SW480 (cell line): ENCODE measurements around the gene SPON1.
A peak's percentile ranks its signal among the peaks of the same experiment; 100 is the strongest.
"Not testable (repeated sequence)": the region's sequence is repeated elsewhere in the genome, so short reads cannot be mapped to it uniquely, and the experiment has no call there.

ENCODE experiments used
- DNase-seq: peaks from one replicate; pipeline ENCODE4 v3.0.0-alpha.2; 2016; ENCODE audit warnings: low spot score

Gene SPON1

DNA sequence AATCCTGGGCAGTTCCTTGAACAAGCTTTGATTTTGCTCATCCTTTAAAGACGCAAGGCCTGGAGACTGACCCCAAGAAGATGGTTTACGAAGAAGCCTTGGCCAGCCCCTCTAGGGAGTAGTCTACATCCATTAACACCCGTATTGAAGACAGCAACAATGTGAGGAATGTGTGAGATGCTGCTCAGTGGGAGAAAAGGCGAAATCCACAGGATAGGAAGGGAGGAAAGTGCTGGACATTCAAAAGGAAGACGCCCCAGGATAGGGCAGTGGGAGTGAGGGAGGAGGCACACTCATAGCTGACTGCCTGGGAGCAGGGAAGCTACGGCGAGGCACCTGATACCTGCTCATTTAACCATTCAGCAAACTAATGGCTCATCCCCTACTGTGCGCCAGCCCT, 282.4 kb downstream of the SPON1 start:
- DNase-seq: no peak

DNA sequence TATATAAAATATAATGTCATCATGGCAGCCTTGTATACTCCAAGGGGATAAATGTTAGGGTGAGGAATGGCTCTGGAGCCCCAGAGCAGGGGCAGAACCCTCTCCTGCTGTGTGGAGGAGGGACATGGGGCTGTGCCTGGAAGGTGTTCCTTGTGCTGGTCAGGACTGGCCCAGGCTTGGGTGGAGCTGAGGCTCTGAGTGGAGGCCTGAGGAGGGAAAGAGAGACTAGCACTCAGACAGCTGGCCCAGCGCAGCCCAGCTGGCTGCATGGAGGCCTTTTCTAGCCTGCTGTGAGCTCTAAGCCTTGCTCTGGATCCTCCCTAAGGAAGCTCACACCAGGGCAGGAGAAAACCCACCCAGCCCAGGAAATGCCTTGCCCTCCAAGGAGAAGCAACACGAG, 282.9 kb downstream of the SPON1 start:
- no peak for DNase-seq

DNA sequence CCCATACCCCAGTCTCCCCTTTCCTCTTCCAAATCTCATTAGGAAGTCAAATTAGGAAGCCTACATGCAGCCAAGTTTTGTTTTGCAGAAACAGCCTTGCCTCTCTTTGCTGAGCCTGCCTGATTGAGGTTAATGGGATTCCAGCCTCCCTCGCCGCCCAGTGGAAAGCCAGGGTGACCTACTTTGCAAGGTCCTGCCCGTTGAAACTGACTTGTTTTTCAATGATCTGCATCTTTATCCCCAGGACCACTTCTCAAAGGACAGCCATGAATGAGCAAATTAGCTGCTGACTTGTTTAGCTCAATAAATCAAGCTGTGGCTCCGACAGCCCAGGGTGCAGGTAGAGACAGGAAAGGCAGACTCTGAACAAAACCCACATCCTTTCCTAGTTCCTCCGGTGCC, 286.1 kb downstream of the SPON1 start:
- no peak for DNase-seq

DNA sequence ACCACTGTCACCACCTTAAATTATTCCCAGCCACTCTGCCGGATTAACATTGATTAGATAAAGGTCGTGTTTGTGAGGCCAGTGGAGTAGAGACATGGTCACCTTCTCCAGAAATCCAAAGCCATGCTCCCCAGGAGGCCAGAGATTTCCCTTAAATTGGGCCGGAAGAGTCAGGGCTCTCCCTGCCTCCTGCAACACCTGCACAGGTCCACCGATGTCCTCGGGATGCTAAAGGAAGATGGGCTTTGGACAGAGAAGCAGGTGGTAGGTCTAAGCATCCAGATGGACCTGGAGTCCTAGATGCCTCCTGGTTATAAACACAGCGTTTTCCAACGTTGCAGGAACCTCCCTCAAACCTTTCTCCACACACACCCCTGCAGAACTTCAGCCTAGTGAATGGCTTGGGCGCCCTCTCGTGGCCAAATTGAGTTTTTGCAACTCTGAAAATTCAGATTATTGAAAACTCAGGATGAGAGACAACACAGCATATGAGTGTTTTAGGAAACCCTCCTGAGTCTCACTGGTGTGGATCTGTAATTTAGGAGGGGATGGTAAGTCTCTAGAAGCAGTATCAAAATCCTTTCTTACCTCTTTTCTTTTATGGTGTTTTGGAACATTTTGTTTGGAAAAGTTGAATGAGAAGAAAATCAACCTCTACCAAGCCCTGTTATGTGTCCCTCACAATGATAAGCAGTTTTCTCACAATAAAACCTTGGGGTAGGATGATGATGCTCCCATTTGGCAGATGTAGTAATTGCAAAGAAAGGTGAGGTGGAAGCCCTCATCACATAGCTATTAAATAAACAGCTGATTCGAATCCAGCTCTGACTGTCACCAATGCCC, 286.8 kb downstream of the SPON1 start:
- peak; percentile 67 for DNase-seq

- DNase-seq: no peak
These were observed 289.2 kb downstream of the SPON1 start for GRCh38 chr11:14251754-14252153.

DNA sequence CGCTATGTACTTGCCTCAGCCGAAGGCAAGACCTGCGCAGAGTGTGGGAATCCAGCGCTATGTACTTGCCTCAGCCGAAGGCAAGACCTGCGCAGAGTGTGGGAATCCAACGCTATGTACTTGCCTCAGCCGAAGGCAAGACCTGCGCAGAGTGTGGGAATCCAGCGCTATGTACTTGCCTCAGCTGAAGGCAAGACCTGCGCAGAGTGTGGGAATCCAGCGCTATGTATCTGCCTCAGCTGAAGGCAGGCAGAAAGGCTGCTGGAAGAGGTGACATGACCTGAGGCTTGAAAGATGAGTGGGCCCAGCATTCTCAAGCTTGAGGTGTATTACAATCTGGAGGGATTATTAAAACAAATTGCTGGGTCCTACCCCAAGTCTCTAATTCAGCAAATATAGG, 290.0 kb downstream of the SPON1 start:
- not testable (repeated sequence) for DNase-seq

- DNase-seq: no peak
These were observed 290.9 kb downstream of the SPON1 start for GRCh38 chr11:14253421-14253820.

DNA sequence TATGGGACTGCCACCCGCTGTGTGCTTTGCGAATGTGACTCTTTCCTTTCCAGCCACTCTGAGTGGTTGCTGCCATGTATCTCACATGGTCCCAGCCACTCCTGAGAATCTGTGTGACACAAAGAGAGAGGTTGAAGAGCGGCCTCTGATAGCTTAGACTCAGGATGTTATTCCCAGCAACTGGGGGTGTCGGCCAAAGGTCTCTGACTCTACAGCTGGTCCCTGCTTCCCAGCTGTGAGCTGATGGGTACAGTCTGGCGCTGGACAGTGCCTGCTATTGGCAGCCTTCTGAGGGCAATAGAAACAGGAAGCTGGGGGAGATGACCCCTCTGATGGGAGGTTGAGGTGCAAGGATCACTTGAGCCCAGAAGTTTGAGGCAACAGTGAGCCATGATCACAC, 291.3 kb downstream of the SPON1 start:
- no peak for DNase-seq

- DNase-seq: no peak
These were observed 292.2 kb downstream of the SPON1 start for GRCh38 chr11:14254533-14255237.

GRCh38 chr11:14255238-14255534, 292.7 kb downstream of the SPON1 start:
- DNase-seq: no peak

DNA sequence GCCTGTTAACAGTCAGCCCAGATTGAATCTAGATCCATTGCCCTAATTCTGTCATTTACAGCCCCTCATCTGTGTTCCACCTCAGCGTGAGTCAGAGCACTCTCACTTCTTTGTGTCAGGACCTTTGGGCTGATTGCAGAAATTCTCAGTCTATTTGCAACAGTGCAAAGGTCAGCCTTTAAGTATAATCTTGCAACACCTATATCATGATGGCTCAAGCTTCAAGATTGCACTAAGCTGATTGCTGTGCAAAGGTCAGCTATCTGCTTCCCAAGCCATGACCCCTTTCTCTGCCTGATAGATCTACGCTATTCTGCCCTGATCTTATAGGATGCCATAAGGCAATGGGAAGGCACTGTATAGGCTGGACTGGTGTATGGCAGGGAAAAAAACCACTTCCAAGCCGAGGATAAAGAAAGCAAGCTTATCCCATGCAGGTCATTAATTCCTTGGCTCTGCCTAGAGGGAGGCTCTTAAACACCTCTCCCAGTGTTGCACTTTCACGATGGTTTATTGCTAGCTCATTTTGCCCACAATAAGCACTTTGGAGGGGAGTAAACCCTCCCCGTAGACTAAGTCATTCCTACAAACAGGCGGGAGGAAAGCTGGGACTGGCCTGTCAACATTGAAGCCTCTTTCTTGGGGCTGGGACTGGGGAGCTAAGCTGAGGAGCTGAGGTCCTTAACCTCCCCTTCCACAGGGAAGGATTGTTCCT, 295.9 kb downstream of the SPON1 start:
- peak; percentile 26 for DNase-seq

- DNase-seq: no peak
These were observed 296.8 kb downstream of the SPON1 start for GRCh38 chr11:14259186-14259784.

DNA sequence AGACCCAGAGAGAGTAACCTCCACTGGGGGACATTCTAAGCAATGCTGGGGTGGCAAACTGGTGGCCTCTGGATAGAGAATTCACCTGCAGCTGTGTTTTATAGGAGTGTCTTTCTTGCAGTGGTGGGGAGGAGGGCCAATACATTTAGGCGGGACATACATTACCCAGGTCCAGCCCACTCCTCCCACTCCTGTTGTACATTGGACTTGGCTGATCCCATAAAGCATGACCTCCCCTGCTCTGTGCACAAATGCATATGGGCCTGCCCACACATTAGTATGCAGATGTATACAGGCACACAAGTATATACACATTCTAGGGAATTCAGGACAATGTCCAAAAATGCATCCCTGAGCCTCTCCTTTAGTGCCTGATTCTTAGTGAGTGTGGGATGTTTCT, 297.4 kb downstream of the SPON1 start:
- no peak for DNase-seq

- no peak for DNase-seq
These were observed 298.5 kb downstream of the SPON1 start for GRCh38 chr11:14261066-14261465.

- no peak for DNase-seq
These were observed 299.8 kb downstream of the SPON1 start for GRCh38 chr11:14262271-14262846.

GRCh38 chr11:14264966-14265365, 302.4 kb downstream of the SPON1 start:
- no peak for DNase-seq

GRCh38 chr11:14266622-14267021, 304.1 kb downstream of the SPON1 start:
- DNase-seq: no peak

DNA sequence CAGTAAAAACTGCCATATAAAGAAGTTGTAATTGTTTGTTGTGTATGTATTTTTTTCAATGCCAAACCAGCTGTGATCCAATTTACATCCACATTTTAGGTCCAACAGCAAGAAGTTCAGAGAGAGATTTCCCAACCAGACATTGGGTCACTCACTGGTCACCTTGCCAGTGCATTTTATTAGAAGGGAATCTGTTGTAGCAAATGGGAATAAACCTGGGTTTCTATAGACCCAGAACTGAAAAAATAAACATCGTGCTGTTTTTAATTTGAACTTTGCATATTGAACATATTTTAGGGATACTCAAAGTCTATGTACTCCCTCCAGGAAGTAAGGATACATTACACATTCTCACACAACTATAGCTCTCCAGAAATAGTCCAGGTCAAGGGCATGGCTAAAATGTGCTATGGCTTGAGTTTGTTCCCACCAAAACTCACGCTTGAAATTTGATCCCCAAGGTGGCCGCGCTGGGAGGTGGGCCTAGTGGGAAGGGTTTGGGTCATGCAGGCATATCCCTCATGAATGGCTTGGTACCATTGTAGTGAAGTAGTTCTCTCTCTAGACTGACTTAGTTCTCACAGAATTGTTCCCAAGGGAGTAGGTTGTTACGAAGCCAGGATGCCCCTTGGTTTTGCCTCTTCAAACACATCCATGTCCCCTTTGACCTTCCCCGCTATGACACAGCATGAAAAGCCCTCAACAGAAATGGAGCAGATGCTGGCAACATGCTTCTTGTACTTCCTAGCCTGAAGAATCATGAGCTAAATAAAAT, 305.5 kb downstream of the SPON1 start:
- no peak for DNase-seq

DNA sequence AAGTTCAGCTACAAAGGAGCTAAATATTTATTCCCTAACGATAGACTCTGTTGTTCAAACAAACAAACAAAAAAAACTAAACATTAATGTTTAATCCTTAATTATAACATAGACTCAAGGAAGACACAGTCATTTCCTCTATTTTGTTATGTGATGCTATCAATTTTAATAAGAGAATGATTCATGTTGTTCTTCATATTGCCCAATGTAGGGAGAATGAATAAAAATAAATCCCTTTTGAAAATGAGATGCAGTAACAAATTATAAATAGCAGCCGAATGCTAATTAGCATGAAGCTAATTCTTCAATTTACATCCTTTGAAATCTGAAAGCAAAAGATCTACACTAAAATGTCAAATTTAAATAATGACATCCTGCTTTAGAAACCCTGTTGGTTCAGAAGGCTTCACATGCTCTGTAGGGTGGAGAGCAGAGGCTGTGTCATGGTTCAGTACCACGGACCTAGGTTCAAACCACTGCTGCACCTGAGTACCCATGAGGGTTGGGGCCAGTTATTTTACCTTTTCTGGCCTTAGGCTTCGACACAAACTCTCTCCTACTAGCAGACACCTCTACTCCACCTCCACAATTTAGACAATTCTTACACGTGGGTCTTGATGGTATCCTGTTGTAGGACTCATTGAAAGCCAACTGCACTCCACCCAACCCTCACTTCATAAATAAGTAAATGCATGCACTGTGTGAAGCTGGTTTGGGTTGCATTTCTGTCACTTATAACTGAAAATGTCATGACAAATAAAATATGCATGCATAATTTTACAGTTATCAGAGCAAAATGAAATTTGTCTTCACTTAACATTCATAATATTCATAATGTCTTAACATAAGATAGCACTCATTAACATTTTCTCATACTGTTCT, 307.4 kb downstream of the SPON1 start:
- DNase-seq: no peak
